K562 (cell line): ENCODE measurements around the gene C16orf74. TPM values are rescaled to one million over a fixed set of nuclear protein-coding genes. Genes with fewer than 3 reads are reported as not detected.
A peak's percentile ranks its signal among the peaks of the same experiment; 100 is the strongest.

ENCODE experiments used
- ATAC-seq: fragments of 200-7000 bp; cut with Tn5 transposase; 3 replicates; pipeline ENCODE4 v1.9.1; 2020; ENCODE audit warnings: moderate library complexity
- BruUV-seq: library from RNA; stranded (reverse); fragments of 400-500 nt; replicated peaks from 2 replicates; lab custom pipeline; 2021; lab: Mats Ljungman, UMichigan
- CTCF ChIA-PET: fragments of 300-600 bp; formaldehyde crosslinking; extraction: SDS; loops from one replicate; lab custom pipeline; 2021; ENCODE audit warnings: low intra/inter-chr PET ratio; lab: Yijun Ruan, JAX
- POLR2A ChIA-PET: fragments of 300-600, 350-650 bp; sonication (Branson Sonifier 250); formaldehyde crosslinking; extraction: SDS; loops from one replicate; lab custom pipeline; 2021; ENCODE audit warnings: antibody characterized with exemption, inconsistent platforms; lab: Yijun Ruan, JAX
- DNase-seq, 4 experiments: peaks; one replicate each; pipeline versions ENCODE4 v3.0.0 to v3.0.0-alpha.2; 2011 to 2018; ENCODE audit warnings: low spot score in 3 of 4, mixed read lengths in 3 of 4; ENCODE audit errors: extremely low read depth in 1 of 4
- FAIRE-seq: peaks from 2 replicates; lab custom pipeline; 2011; peaks lifted over from hg19 to GRCh38; lab: Jason Lieb, UNC
- H2AFZ ChIP-seq: 2 replicates; pipeline ENCODE4 v1.6.0; 2011; ENCODE audit warnings: low read depth, low read length, control low read depth, inconsistent platforms
- H3K27ac ChIP-seq: fragments of 200-600 bp; 3 replicates; pipeline ENCODE4 v1.8.0; 2011; ENCODE audit warnings: low read depth, mild to moderate bottlenecking, control low read depth, inconsistent platforms, low read length, moderate library complexity, mixed read lengths; ENCODE audit errors: extremely low read depth
- H3K27me3 ChIP-seq, 2 experiments: fragments of 300-600 bp in 1 of 2; 2 replicates in 1 of 2; 3 replicates in 1 of 2; pipeline versions ENCODE4 v1.6.0 to v1.8.0; 2011; ENCODE audit warnings: inconsistent platforms in 2 of 2, low read length in 2 of 2, mild to moderate bottlenecking in 1 of 2, mixed read lengths in 1 of 2, moderate library complexity in 1 of 2; ENCODE audit not compliant: control insufficient read depth in 2 of 2, insufficient read depth in 2 of 2
- H3K36me3 ChIP-seq: fragments of 300-600 bp; 3 replicates; pipeline ENCODE4 v1.8.0; 2011; ENCODE audit warnings: mild to moderate bottlenecking, low read length, inconsistent platforms; ENCODE audit not compliant: control insufficient read depth, insufficient read depth
- H3K4me1 ChIP-seq, 2 experiments: fragments of 200-600 bp in 1 of 2; replicated peaks in 1 of 2; 2 replicates in 1 of 2; 3 replicates in 1 of 2; pipeline versions ENCODE4 v1.5.1 to v1.8.0; 2011; ENCODE audit warnings: inconsistent platforms in 2 of 2, low read length in 2 of 2, mild to moderate bottlenecking in 1 of 2, mixed read lengths in 1 of 2, moderate library complexity in 1 of 2; ENCODE audit not compliant: control insufficient read depth in 2 of 2, insufficient read depth in 2 of 2
- H3K4me2 ChIP-seq: 2 replicates; pipeline ENCODE4 v1.6.1; 2011; ENCODE audit warnings: low read length, control low read depth, inconsistent platforms, mixed read lengths; ENCODE audit not compliant: insufficient read depth
- H3K4me3 ChIP-seq: fragments of 200-600 bp; sonication (generic), shearing (Covaris generic); 2 replicates; pipeline ENCODE4 v1.5.1; 2016; ENCODE audit warnings: control low read depth, inconsistent platforms
- H3K79me2 ChIP-seq: fragments of 200-600 bp; 3 replicates; pipeline ENCODE4 v1.8.0; 2011; ENCODE audit warnings: low read length, inconsistent platforms; ENCODE audit not compliant: control insufficient read depth, insufficient read depth
- H3K9ac ChIP-seq, 2 experiments: 2 replicates each; pipeline versions ENCODE4 v1.6.0 to v1.6.1; 2011; ENCODE audit warnings: low read depth in 2 of 2, low read length in 2 of 2, control low read depth in 1 of 2, inconsistent platforms in 1 of 2, mild to moderate bottlenecking in 1 of 2, mixed read lengths in 1 of 2; ENCODE audit not compliant: insufficient read depth in 1 of 2
- H3K9me1 ChIP-seq: one replicate; pipeline ENCODE4 v1.6.0; 2011; ENCODE audit warnings: inconsistent platforms, mild to moderate bottlenecking, low read length, moderate library complexity; ENCODE audit not compliant: control insufficient read depth, insufficient read depth
- H3K9me3 ChIP-seq: replicated peaks from 2 replicates; pipeline ENCODE4 v1.5.1; 2011; ENCODE audit warnings: low read depth, low read length, inconsistent platforms; ENCODE audit not compliant: control insufficient read depth, insufficient read depth
- H4K20me1 ChIP-seq: replicated peaks from 2 replicates; pipeline ENCODE4 v1.6.1; 2011; ENCODE audit warnings: low read length, inconsistent platforms, mixed read lengths; ENCODE audit not compliant: control insufficient read depth, insufficient read depth
- HDAC3 ChIP-seq: fragments of 450-650 bp; IDR thresholded peaks from 2 replicates; pipeline ENCODE4 v1.6.1; 2018; ENCODE audit warnings: borderline replicate concordance, mild to moderate bottlenecking, moderate library complexity; ENCODE audit not compliant: partially characterized antibody
- NCOA1 ChIP-seq: fragments of 450-650 bp; IDR thresholded peaks from 2 replicates; pipeline ENCODE4 v1.6.1; 2016; ENCODE audit warnings: low read depth
- POLR2A ChIP-seq: fragments of 450-650 bp; conservative IDR thresholded peaks from 2 replicates; pipeline ENCODE4 v1.6.1; 2016
- SMAD4 ChIP-seq: fragments of 250-450 bp; sonication (Bioruptor Pico); conservative IDR thresholded peaks from 2 replicates; pipeline ENCODE4 v1.8.0; 2021; ENCODE audit warnings: inconsistent platforms, mild to moderate bottlenecking, moderate library complexity
- SUPT5H ChIP-seq: fragments of 450-650 bp; IDR thresholded peaks from 2 replicates; pipeline ENCODE4 v1.6.1; 2016
- TEAD1 ChIP-seq, 2 experiments: fragments of 450-650 bp in 1 of 2; sonication (generic) in 1 of 2; formaldehyde crosslinking; IDR thresholded peaks; 2 replicates each; pipeline versions ENCODE4 v1.4.0 to v1.8.0; 2020 to 2022; ENCODE audit warnings: mild to moderate bottlenecking in 2 of 2, missing genetic modification reagents in 1 of 2
- XRCC5 ChIP-seq: fragments of 200-400 bp; formaldehyde crosslinking; IDR thresholded peaks from 2 replicates; pipeline ENCODE4 v1.6.1; 2017; ENCODE audit warnings: low read depth, mild to moderate bottlenecking, low read length
- ZNF395 ChIP-seq: fragments of 200-800 bp; sonication (Bioruptor generic); IDR thresholded peaks from 2 replicates; pipeline ENCODE4 v1.6.1; 2017; ENCODE audit warnings: missing genetic modification characterization, missing compliant biosample characterization
- WGBS: fragments of 100-300 bp; shearing (Covaris generic); methylation state at CpG from one replicate; pipeline ENCODE4 v1.1.6; 2016; ENCODE audit warnings: low coverage, mixed read lengths; ENCODE audit not compliant: insufficient coverage; ENCODE audit errors: missing lambda C conversion rate; 5-methylcytosine and 5-hydroxymethylcytosine counted together
- in situ Hi-C: fragments of 300-500 bp; cut with MboI; formaldehyde crosslinking; loops from 4 replicates; pipeline ENCODE4 v1.15.0; 2018; ENCODE audit warnings: inconsistent platforms, mixed read lengths
- intact Hi-C: fragments of 100-400 bp; cut with micrococcal nuclease; formaldehyde crosslinking; loops from 2 replicates; pipeline ENCODE4 v1.14.2; 2022
- polyA plus RNA-seq, 8 experiments: library from polyadenylated mRNA; depleted of rRNA in 4 of 8; stranded (reverse) in 5 of 8; unstranded in 3 of 8; fragments of >200 nt; fragmentation: Nextera tagmentation in 2 of 8; fragmentation: Illumina TruSeq in 1 of 8; extraction: Ambion mirVana in 2 of 8; extraction: Trizol in 1 of 8; gene quantifications; 2 replicates each; pipeline versions ENCODE4 v1.2.1 to v1.2.3, GENCODE V29; 2011 to 2014; ENCODE audit warnings: inconsistent platforms in 1 of 8, missing spikeins in 1 of 8
- total RNA-seq, 7 experiments: library from RNA; depleted of rRNA in 6 of 7; stranded (reverse); fragments of >200 nt in 6 of 7; fragmentation: Illumina TruSeq in 2 of 7; extraction: Trizol in 2 of 7; gene quantifications; 2 replicates each; pipeline versions ENCODE4 v1.2.1 to v1.2.3, GENCODE V29; 2011 to 2021; ENCODE audit warnings: low replicate concordance in 1 of 7

Gene C16orf74
- total and polyA plus RNA-seq, 9 of the 15 experiments (the other 6 are each of a cell fraction or from before 2014, with no cell fraction given) = not detected

GRCh38 chr16:85680352-85680944, 70.4 kb downstream of the C16orf74 start:
- H4K20me1 ChIP-seq = peaks cover 11% of the 10 kb centered on the region
- H3K27ac ChIP-seq = no peak overlapping the region
- POLR2A ChIA-PET = interaction anchor here (0.6 to 0.8 kb wide), 3 partner anchors 9 to 214 kb away, joined by 3 to 4 read pairs (median 3); partner anchors contain the start of gene GINS2
- H3K4me1 ChIP-seq = no peaks in the 10 kb centered on the region; a peak in 1 of 5 replicates
- no peak overlapping the region for H3K4me2 ChIP-seq
- no peak for TF ChIP-seq XRCC5
- TF ChIP-seq SUPT5H = peak; percentile 11; the same call in 1 of the 2 replicates
- no peak for TF ChIP-seq SMAD4
- no peak overlapping the region for H2AFZ ChIP-seq
- H3K4me3 ChIP-seq = no peak overlapping the region
- peaks cover 98% of the 10 kb centered on the region for H3K36me3 ChIP-seq
- BruUV-seq = no TSS peak
- intact Hi-C loops (no loop called here), in situ Hi-C loops (no loop called here)
- WGBS = 93% methylated on average over 6 of the region's 6 CpGs
- CTCF ChIA-PET = no interaction called here
- no peak overlapping the region for H3K9ac ChIP-seq
- H3K79me2 ChIP-seq = peaks cover 29% of the 10 kb centered on the region
- ATAC-seq (no peak), DNase-seq (no peak), FAIRE-seq (no peak)
- no peaks in the 10 kb centered on the region for H3K27me3 ChIP-seq
- H3K9me1 ChIP-seq = peaks cover 2% of the 10 kb centered on the region
- no peaks in the 10 kb centered on the region for H3K9me3 ChIP-seq

- POLR2A ChIA-PET = interaction anchor here (0.7 to 1.5 kb wide), 3 partner anchors 8 to 214 kb away, joined by 3 to 4 read pairs (median 3); partner anchors contain the start of gene GINS2
- H3K27ac ChIP-seq = no peak overlapping the region
Observed at GRCh38 chr16:85679870-85680269, 71.0 kb downstream of the C16orf74 start.

More at GRCh38 chr16:85679870-85680269, 71.0 kb downstream of the C16orf74 start:
- no peaks in the 10 kb centered on the region for H3K9me3 ChIP-seq
- no peaks in the 10 kb centered on the region; a peak in 1 of 5 replicates for H3K4me1 ChIP-seq
- CTCF ChIA-PET = no interaction called here
- peaks cover 14% of the 10 kb centered on the region for H4K20me1 ChIP-seq
- peak overlapping the region in 1 of 2 experiments; percentile 40; a peak in 1 of 4 replicates for H3K9ac ChIP-seq
- intact Hi-C loops = no loop called here
- BruUV-seq = no TSS peak
- WGBS = 78% methylated on average over 6 of the region's 6 CpGs
- DNase-seq (no peak), FAIRE-seq (no peak), ATAC-seq (no peak)
- no peak overlapping the region for H3K4me3 ChIP-seq
- H3K9me1 ChIP-seq = peaks cover 2% of the 10 kb centered on the region
- in situ Hi-C loops = no loop called here
- H3K4me2 ChIP-seq = no peak overlapping the region
- H3K27me3 ChIP-seq = no peaks in the 10 kb centered on the region
- H3K36me3 ChIP-seq = peaks cover 98% of the 10 kb centered on the region
- no peak overlapping the region for H2AFZ ChIP-seq
- peaks cover 23% of the 10 kb centered on the region for H3K79me2 ChIP-seq
- no peak for TF ChIP-seq TEAD1 (CRISPR knock-in tag; IDR thresholded peaks at IDR 0.05)
- 0 out of 2 replicates have a peak, but pooled peaks have one; percentile 49 for TF ChIP-seq POLR2A
- no peak for TF ChIP-seq HDAC3
- TF ChIP-seq ZNF395 (CRISPR knock-in tag) = no peak
- no peak for TF ChIP-seq NCOA1
- TF ChIP-seq SUPT5H = 0 out of 2 replicates have a peak, but pooled peaks have one; percentile 36
